K562 (cell line): Measurements from ENCODE around the gene CRACDL. TPM values are rescaled to one million over a fixed set of nuclear protein-coding genes. Genes with fewer than 3 reads are reported as not detected.

Experiments used
- ATAC-seq: fragments of 200-7000 bp; cut with Tn5 transposase; 3 replicates; pipeline ENCODE4 v1.9.1; 2020; ENCODE audit warnings: moderate library complexity
- BruUV-seq: library from RNA; stranded (reverse); fragments of 400-500 nt; replicated peaks from 2 replicates; lab custom pipeline; 2021; lab: Mats Ljungman, UMichigan
- CTCF ChIA-PET: fragments of 300-600 bp; formaldehyde crosslinking; extraction: SDS; loops from one replicate; lab custom pipeline; 2021; ENCODE audit warnings: low intra/inter-chr PET ratio; lab: Yijun Ruan, JAX
- POLR2A ChIA-PET: fragments of 300-600, 350-650 bp; sonication (Branson Sonifier 250); formaldehyde crosslinking; extraction: SDS; loops from one replicate; lab custom pipeline; 2021; ENCODE audit warnings: antibody characterized with exemption, inconsistent platforms; lab: Yijun Ruan, JAX
- DNase-seq, 4 experiments: peaks; one replicate each; pipeline versions ENCODE4 v3.0.0 to v3.0.0-alpha.2; 2011 to 2018; ENCODE audit warnings: low spot score in 3 of 4, mixed read lengths in 3 of 4; ENCODE audit errors: extremely low read depth in 1 of 4
- FAIRE-seq: peaks from 2 replicates; lab custom pipeline; 2011; peaks lifted over from hg19 to GRCh38; lab: Jason Lieb, UNC
- H2AFZ ChIP-seq: 2 replicates; pipeline ENCODE4 v1.6.0; 2011; ENCODE audit warnings: low read depth, low read length, control low read depth, inconsistent platforms
- H3K27ac ChIP-seq: fragments of 200-600 bp; 3 replicates; pipeline ENCODE4 v1.8.0; 2011; ENCODE audit warnings: low read depth, mild to moderate bottlenecking, control low read depth, inconsistent platforms, low read length, moderate library complexity, mixed read lengths; ENCODE audit errors: extremely low read depth
- H3K27me3 ChIP-seq, 2 experiments: fragments of 300-600 bp in 1 of 2; 2 replicates in 1 of 2; 3 replicates in 1 of 2; pipeline versions ENCODE4 v1.6.0 to v1.8.0; 2011; ENCODE audit warnings: inconsistent platforms in 2 of 2, low read length in 2 of 2, mild to moderate bottlenecking in 1 of 2, mixed read lengths in 1 of 2, moderate library complexity in 1 of 2; ENCODE audit not compliant: control insufficient read depth in 2 of 2, insufficient read depth in 2 of 2
- H3K36me3 ChIP-seq: fragments of 300-600 bp; 3 replicates; pipeline ENCODE4 v1.8.0; 2011; ENCODE audit warnings: mild to moderate bottlenecking, low read length, inconsistent platforms; ENCODE audit not compliant: control insufficient read depth, insufficient read depth
- H3K4me1 ChIP-seq, 2 experiments: fragments of 200-600 bp in 1 of 2; replicated peaks in 1 of 2; 2 replicates in 1 of 2; 3 replicates in 1 of 2; pipeline versions ENCODE4 v1.5.1 to v1.8.0; 2011; ENCODE audit warnings: inconsistent platforms in 2 of 2, low read length in 2 of 2, mild to moderate bottlenecking in 1 of 2, mixed read lengths in 1 of 2, moderate library complexity in 1 of 2; ENCODE audit not compliant: control insufficient read depth in 2 of 2, insufficient read depth in 2 of 2
- H3K4me2 ChIP-seq: 2 replicates; pipeline ENCODE4 v1.6.1; 2011; ENCODE audit warnings: low read length, control low read depth, inconsistent platforms, mixed read lengths; ENCODE audit not compliant: insufficient read depth
- H3K4me3 ChIP-seq: fragments of 200-600 bp; sonication (generic), shearing (Covaris generic); 2 replicates; pipeline ENCODE4 v1.5.1; 2016; ENCODE audit warnings: control low read depth, inconsistent platforms
- H3K79me2 ChIP-seq: fragments of 200-600 bp; 3 replicates; pipeline ENCODE4 v1.8.0; 2011; ENCODE audit warnings: low read length, inconsistent platforms; ENCODE audit not compliant: control insufficient read depth, insufficient read depth
- H3K9ac ChIP-seq, 2 experiments: 2 replicates each; pipeline versions ENCODE4 v1.6.0 to v1.6.1; 2011; ENCODE audit warnings: low read depth in 2 of 2, low read length in 2 of 2, control low read depth in 1 of 2, inconsistent platforms in 1 of 2, mild to moderate bottlenecking in 1 of 2, mixed read lengths in 1 of 2; ENCODE audit not compliant: insufficient read depth in 1 of 2
- H3K9me1 ChIP-seq: one replicate; pipeline ENCODE4 v1.6.0; 2011; ENCODE audit warnings: inconsistent platforms, mild to moderate bottlenecking, low read length, moderate library complexity; ENCODE audit not compliant: control insufficient read depth, insufficient read depth
- H3K9me3 ChIP-seq: replicated peaks from 2 replicates; pipeline ENCODE4 v1.5.1; 2011; ENCODE audit warnings: low read depth, low read length, inconsistent platforms; ENCODE audit not compliant: control insufficient read depth, insufficient read depth
- H4K20me1 ChIP-seq: replicated peaks from 2 replicates; pipeline ENCODE4 v1.6.1; 2011; ENCODE audit warnings: low read length, inconsistent platforms, mixed read lengths; ENCODE audit not compliant: control insufficient read depth, insufficient read depth
- ATF7 ChIP-seq: fragments of 450-650 bp; IDR thresholded peaks from 2 replicates; pipeline ENCODE4 v1.7.1; 2014; ENCODE audit warnings: mild to moderate bottlenecking, moderate library complexity
- BMI1 ChIP-seq: fragments of 150-350 bp; IDR thresholded peaks from 2 replicates; pipeline ENCODE4 v1.6.1; 2014; ENCODE audit warnings: low read length
- CBFA2T3 ChIP-seq: fragments of 450-650 bp; IDR thresholded peaks from 2 replicates; pipeline ENCODE4 v1.6.1; 2017
- FOXM1 ChIP-seq, 2 experiments: fragments of 450-650 bp in 1 of 2; sonication (generic) in 1 of 2; formaldehyde crosslinking in 1 of 2; IDR thresholded peaks; 2 replicates each; pipeline versions ENCODE4 v1.6.1 to v1.9.0; 2017 to 2022; ENCODE audit warnings: low read depth in 2 of 2, mild to moderate bottlenecking in 2 of 2, missing genetic modification reagents in 1 of 2, moderate library complexity in 1 of 2
- MCM3 ChIP-seq: fragments of 450-650 bp; IDR thresholded peaks from 2 replicates; pipeline ENCODE4 v1.6.1; 2016
- MNT ChIP-seq, 2 experiments: fragments of 450-650 bp; conservative IDR thresholded peaks; 2 replicates each; pipeline ENCODE4 v1.6.1; 2017; ENCODE audit warnings: mild to moderate bottlenecking in 2 of 2, moderate library complexity in 2 of 2
- RBM17 ChIP-seq: fragments of 200-400 bp; formaldehyde crosslinking; IDR thresholded peaks from 2 replicates; pipeline ENCODE4 v1.6.1; 2017; ENCODE audit warnings: low read depth, mild to moderate bottlenecking, low read length, borderline replicate concordance
- SP1 ChIP-seq: sonication (generic); formaldehyde crosslinking; IDR thresholded peaks from 2 replicates; pipeline ENCODE4 v1.8.1; 2022; ENCODE audit warnings: mild to moderate bottlenecking, missing genetic modification reagents
- SRSF9 ChIP-seq: fragments of 200-400 bp; formaldehyde crosslinking; IDR thresholded peaks from 2 replicates; pipeline ENCODE4 v1.6.1; 2017; ENCODE audit warnings: low read depth, low read length, borderline replicate concordance
- U2AF1 ChIP-seq: fragments of 200-400 bp; formaldehyde crosslinking; optimal IDR thresholded peaks from 2 replicates; pipeline ENCODE3; 2017; ENCODE audit warnings: mild to moderate bottlenecking, low read depth, low read length, moderate library complexity
- ZFP1 ChIP-seq: fragments of 450-650 bp; formaldehyde crosslinking; IDR thresholded peaks from 2 replicates; pipeline ENCODE4 v1.4.0; 2020; ENCODE audit warnings: mild to moderate bottlenecking, mixed read lengths
- ZNF512 ChIP-seq: IDR thresholded peaks from 2 replicates; pipeline ENCODE4 v1.6.1; 2016; ENCODE audit warnings: missing genetic modification characterization, missing compliant biosample characterization
- ZNF76 ChIP-seq: fragments of 250-450 bp; sonication (Bioruptor Pico); IDR thresholded peaks from 2 replicates; pipeline ENCODE4 v1.4.0; 2020; ENCODE audit warnings: mild to moderate bottlenecking, moderate library complexity, borderline replicate concordance
- WGBS: fragments of 100-300 bp; shearing (Covaris generic); methylation state at CpG from one replicate; pipeline ENCODE4 v1.1.6; 2016; ENCODE audit warnings: low coverage, mixed read lengths; ENCODE audit not compliant: insufficient coverage; ENCODE audit errors: missing lambda C conversion rate; 5-methylcytosine and 5-hydroxymethylcytosine counted together
- in situ Hi-C: fragments of 300-500 bp; cut with MboI; formaldehyde crosslinking; loops from 4 replicates; pipeline ENCODE4 v1.15.0; 2018; ENCODE audit warnings: inconsistent platforms, mixed read lengths
- intact Hi-C: fragments of 100-400 bp; cut with micrococcal nuclease; formaldehyde crosslinking; loops from 2 replicates; pipeline ENCODE4 v1.14.2; 2022
- polyA plus RNA-seq, 8 experiments: library from polyadenylated mRNA; depleted of rRNA in 4 of 8; stranded (reverse) in 5 of 8; unstranded in 3 of 8; fragments of >200 nt; fragmentation: Nextera tagmentation in 2 of 8; fragmentation: Illumina TruSeq in 1 of 8; extraction: Ambion mirVana in 2 of 8; extraction: Trizol in 1 of 8; gene quantifications; 2 replicates each; pipeline versions ENCODE4 v1.2.1 to v1.2.3, GENCODE V29; 2011 to 2014; ENCODE audit warnings: inconsistent platforms in 1 of 8, missing spikeins in 1 of 8
- total RNA-seq, 7 experiments: library from RNA; depleted of rRNA in 6 of 7; stranded (reverse); fragments of >200 nt in 6 of 7; fragmentation: Illumina TruSeq in 2 of 7; extraction: Trizol in 2 of 7; gene quantifications; 2 replicates each; pipeline versions ENCODE4 v1.2.1 to v1.2.3, GENCODE V29; 2011 to 2021; ENCODE audit warnings: low replicate concordance in 1 of 7
- TF ChIP-seq, protein P1 (sequence below): fragments of 250-450 bp; sonication (Bioruptor Pico); IDR thresholded peaks from 2 replicates; pipeline ENCODE4 v1.5.0; 2020; ENCODE audit warnings: mild to moderate bottlenecking, borderline replicate concordance
- TF ChIP-seq, protein P2 (sequence below): sonication (generic); formaldehyde crosslinking; IDR thresholded peaks from 2 replicates; pipeline ENCODE4 v1.4.0; 2020; ENCODE audit warnings: mild to moderate bottlenecking, missing genetic modification reagents

Gene CRACDL
- total and polyA plus RNA-seq, 9 of the 15 experiments (the other 6 are each of a cell fraction or from before 2014, with no cell fraction given) = not detected

GRCh38 chr2:98901702-98902101 lies 34.3 kb downstream of the CRACDL start:
- Histone ChIP-seq H3K4me3 (no peak overlapping the region), H3K79me2 (no peaks in the 10 kb centered on the region), H3K4me2 (no peak overlapping the region), H3K9me1 (no peaks in the 10 kb centered on the region), H3K27ac (no peak overlapping the region), H3K4me1 (no peaks in the 10 kb centered on the region), H3K36me3 (no peaks in the 10 kb centered on the region), H3K9ac (no peak overlapping the region), H3K27me3 (peaks cover 25 to 58% of the 10 kb centered on the region in 2 experiments; a peak in 4 of 5 replicates), H3K9me3 (no peaks in the 10 kb centered on the region), H4K20me1 (peaks cover 6% of the 10 kb centered on the region; the same call in 1 of the 2 replicates), H2AFZ (no peak overlapping the region)
- BruUV-seq = no TSS peak
- POLR2A ChIA-PET = interaction anchor here (0.6 to 0.7 kb wide), 2 partner anchors 13 to 841 kb away, joined by 3 read pairs; no protein-coding TSS in a partner anchor
- no peak for DNase-seq
- WGBS = 5% methylated on average over 11 of the region's 11 CpGs
- no peak for FAIRE-seq
- CTCF ChIA-PET = no interaction called here
- ATAC-seq = no peak
- intact Hi-C loops = no loop called here
- in situ Hi-C loops = no loop called here
- TF ChIP-seq ZNF76 (CRISPR knock-in tag) (no peak), ZNF512 (tag) (no peak), MCM3 (no peak), ATF7 (no peak), SRSF9 (no peak), BMI1 (no peak), ZFP1 (CRISPR knock-in tag) (no peak), U2AF1 (no peak), FOXM1 (IDR thresholded peaks at IDR 0.05; ENCODE audit: low read depth) (no peak), FOXM1 (CRISPR knock-in tag; IDR thresholded peaks at IDR 0.05; ENCODE audit: low read depth) (no peak), SP1 (no peak), MNT (conservative IDR thresholded peaks at IDR 0.05) (no peak), CBFA2T3 (no peak), RBM17 (no peak)
- TF ChIP-seq, protein P1, sequence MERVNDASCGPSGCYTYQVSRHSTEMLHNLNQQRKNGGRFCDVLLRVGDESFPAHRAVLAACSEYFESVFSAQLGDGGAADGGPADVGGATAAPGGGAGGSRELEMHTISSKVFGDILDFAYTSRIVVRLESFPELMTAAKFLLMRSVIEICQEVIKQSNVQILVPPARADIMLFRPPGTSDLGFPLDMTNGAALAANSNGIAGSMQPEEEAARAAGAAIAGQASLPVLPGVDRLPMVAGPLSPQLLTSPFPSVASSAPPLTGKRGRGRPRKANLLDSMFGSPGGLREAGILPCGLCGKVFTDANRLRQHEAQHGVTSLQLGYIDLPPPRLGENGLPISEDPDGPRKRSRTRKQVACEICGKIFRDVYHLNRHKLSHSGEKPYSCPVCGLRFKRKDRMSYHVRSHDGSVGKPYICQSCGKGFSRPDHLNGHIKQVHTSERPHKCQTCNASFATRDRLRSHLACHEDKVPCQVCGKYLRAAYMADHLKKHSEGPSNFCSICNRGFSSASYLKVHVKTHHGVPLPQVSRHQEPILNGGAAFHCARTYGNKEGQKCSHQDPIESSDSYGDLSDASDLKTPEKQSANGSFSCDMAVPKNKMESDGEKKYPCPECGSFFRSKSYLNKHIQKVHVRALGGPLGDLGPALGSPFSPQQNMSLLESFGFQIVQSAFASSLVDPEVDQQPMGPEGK (CRISPR knock-in tag) = no peak
- TF ChIP-seq, protein P2, sequence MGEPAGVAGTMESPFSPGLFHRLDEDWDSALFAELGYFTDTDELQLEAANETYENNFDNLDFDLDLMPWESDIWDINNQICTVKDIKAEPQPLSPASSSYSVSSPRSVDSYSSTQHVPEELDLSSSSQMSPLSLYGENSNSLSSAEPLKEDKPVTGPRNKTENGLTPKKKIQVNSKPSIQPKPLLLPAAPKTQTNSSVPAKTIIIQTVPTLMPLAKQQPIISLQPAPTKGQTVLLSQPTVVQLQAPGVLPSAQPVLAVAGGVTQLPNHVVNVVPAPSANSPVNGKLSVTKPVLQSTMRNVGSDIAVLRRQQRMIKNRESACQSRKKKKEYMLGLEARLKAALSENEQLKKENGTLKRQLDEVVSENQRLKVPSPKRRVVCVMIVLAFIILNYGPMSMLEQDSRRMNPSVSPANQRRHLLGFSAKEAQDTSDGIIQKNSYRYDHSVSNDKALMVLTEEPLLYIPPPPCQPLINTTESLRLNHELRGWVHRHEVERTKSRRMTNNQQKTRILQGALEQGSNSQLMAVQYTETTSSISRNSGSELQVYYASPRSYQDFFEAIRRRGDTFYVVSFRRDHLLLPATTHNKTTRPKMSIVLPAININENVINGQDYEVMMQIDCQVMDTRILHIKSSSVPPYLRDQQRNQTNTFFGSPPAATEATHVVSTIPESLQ (CRISPR knock-in tag) = no peak
